ENCODE measurements around the gene RNF220.

GRCh38 chr1:44590475-44590874 is 185.4 kb downstream of the RNF220 start:
- TF ChIP-seq CTCF (IDR thresholded peaks at IDR 0.05 in 8 of 11, conservative IDR thresholded peaks at IDR 0.05 in 3 of 11) (no peak), POLR2AphosphoS5 (IDR thresholded peaks at IDR 0.05) (no peak)

Data from spleen (tissue), 7 donors.